Thyroid gland (tissue), 4 donors: Measurements from ENCODE around the gene SPINK9. TPM values are rescaled to one million over a fixed set of nuclear protein-coding genes. Genes with fewer than 3 reads are reported as not detected.
"Not testable (repeated sequence)": the region's sequence is repeated elsewhere in the genome, so short reads cannot be mapped to it uniquely, and the experiment has no call there.

ENCODE experiments used
- DNase-seq, 2 donors: peaks; one replicate each; pipeline ENCODE4 v3.0.0-alpha.2; 2019
- H3K27ac ChIP-seq, 3 donors: fragments of 200-600 bp; sonication (generic); 1 replicate in 2 of 3; 2 replicates in 1 of 3; pipeline ENCODE4 v1.5.1; 2016 to 2019; ENCODE audit warnings: mild to moderate bottlenecking in 1 of 3, moderate library complexity in 1 of 3
- H3K27me3 ChIP-seq: fragments of 200-600 bp; sonication (generic); one replicate; pipeline ENCODE4 v1.5.1; 2019
- H3K36me3 ChIP-seq, 2 donors: fragments of 200-600 bp; sonication (generic); one replicate each; pipeline ENCODE4 v1.5.1; 2016 to 2019
- H3K4me1 ChIP-seq, 2 donors: fragments of 200-600 bp; sonication (generic); one replicate each; pipeline ENCODE4 v1.5.1; 2017 to 2019
- H3K4me3 ChIP-seq, 3 donors: fragments of 200-600 bp; sonication (generic); replicated peaks in 1 of 3; 1 replicate in 2 of 3; 2 replicates in 1 of 3; pipeline ENCODE4 v1.5.1; 2016; ENCODE audit warnings: mild to moderate bottlenecking in 1 of 3
- H3K9me3 ChIP-seq: fragments of 200-600 bp; sonication (generic); one replicate; pipeline ENCODE4 v1.5.1; 2017
- POLR2A ChIP-seq, 2 donors: fragments of 450-650 bp; IDR thresholded peaks; one replicate each; pipeline ENCODE4 v1.6.1; 2017; ENCODE audit warnings: antibody characterized with exemption in 2 of 2, mild to moderate bottlenecking in 2 of 2, moderate library complexity in 1 of 2
- WGBS, 2 donors: methylation state at CpG; one replicate each; pipeline ENCODE4 v1.1.5; 2017; 5-methylcytosine and 5-hydroxymethylcytosine counted together
- intact Hi-C: fragments of 100-400 bp; cut with DNase I; formaldehyde crosslinking; loops from one replicate; pipeline ENCODE4 v1.15.1; 2023
- total RNA-seq, 4 donors: library from RNA; depleted of rRNA; stranded (reverse); fragments of >200 nt; gene quantifications; one replicate each; pipeline ENCODE4 v1.2.3, GENCODE V29; 2016
- TF ChIP-seq, protein P1 (sequence below), 6 experiments: fragments of 200-600 bp in 3 of 6; fragments of 450-650 bp in 3 of 6; sonication (generic) in 3 of 6; IDR thresholded peaks; one replicate each; pipeline ENCODE4 v1.5.1; 2016 to 2019; ENCODE audit warnings: antibody characterized with exemption in 6 of 6, mild to moderate bottlenecking in 2 of 6, inconsistent platforms in 1 of 6, moderate library complexity in 1 of 6

The SPINK9 gene
- total RNA-seq, 4 donors from 2014 or later: not detected

DNA sequence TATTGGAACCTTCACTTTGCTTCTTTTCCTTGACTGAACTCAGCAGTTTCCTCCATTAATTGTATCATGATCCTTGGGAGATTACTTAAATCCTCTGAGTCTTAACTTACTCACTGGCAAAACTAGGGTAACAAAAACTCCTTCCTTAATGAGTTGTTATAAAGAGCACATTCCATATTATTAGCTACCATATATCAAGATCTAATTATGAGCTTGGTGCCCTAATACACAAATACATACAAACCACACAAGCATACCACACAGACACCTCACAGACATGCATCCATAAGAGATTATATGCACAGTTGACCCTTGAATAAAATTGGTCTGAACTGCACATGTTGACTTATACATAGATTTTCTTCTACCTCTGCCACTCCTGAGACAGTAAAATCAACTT, 25.6 kb upstream of the SPINK9 start:
- Histone ChIP-seq H3K36me3 (no peaks in the 10 kb centered on the region), H3K27me3 (no peaks in the 10 kb centered on the region), H3K4me3 (no peak overlapping the region), H3K27ac (no peak overlapping the region), H3K4me1 (no peaks in the 10 kb centered on the region), H3K9me3 (no peaks in the 10 kb centered on the region)
- TF ChIP-seq, protein P1, sequence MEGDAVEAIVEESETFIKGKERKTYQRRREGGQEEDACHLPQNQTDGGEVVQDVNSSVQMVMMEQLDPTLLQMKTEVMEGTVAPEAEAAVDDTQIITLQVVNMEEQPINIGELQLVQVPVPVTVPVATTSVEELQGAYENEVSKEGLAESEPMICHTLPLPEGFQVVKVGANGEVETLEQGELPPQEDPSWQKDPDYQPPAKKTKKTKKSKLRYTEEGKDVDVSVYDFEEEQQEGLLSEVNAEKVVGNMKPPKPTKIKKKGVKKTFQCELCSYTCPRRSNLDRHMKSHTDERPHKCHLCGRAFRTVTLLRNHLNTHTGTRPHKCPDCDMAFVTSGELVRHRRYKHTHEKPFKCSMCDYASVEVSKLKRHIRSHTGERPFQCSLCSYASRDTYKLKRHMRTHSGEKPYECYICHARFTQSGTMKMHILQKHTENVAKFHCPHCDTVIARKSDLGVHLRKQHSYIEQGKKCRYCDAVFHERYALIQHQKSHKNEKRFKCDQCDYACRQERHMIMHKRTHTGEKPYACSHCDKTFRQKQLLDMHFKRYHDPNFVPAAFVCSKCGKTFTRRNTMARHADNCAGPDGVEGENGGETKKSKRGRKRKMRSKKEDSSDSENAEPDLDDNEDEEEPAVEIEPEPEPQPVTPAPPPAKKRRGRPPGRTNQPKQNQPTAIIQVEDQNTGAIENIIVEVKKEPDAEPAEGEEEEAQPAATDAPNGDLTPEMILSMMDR (IDR thresholded peaks at IDR 0.05): no peak
- no peak for TF ChIP-seq POLR2A (IDR thresholded peaks at IDR 0.05)
- intact Hi-C loops: no loop called here
- no peak for DNase-seq

DNA sequence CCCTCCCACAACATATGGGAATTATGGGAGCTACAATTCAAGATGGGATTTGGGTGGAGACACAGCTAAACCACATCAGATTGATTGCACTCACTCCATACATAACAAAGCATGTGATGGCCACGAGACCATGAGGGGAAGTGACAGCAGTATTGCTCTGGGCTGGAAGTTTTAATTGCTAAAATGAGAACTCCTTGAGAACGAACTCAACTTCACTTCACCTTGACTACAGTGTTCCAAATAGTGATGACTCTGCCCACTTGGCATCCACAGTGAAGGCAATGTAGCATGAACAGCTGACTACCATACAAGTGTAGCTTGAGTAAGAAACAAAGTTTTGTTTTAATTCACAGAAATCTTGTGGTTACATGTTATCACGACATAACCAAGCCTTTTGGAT, 23.9 kb upstream of the SPINK9 start:
- peak in 1 of 2 donors; percentile 44 for DNase-seq
- H3K36me3 ChIP-seq: no peaks in the 10 kb centered on the region
- no peaks in the 10 kb centered on the region for H3K9me3 ChIP-seq
- TF ChIP-seq, protein P1 (IDR thresholded peaks at IDR 0.05): no peak
- no peak for TF ChIP-seq POLR2A (IDR thresholded peaks at IDR 0.05)
- 61 to 64% methylated on average over 3 of the region's 3 CpGs for WGBS, 2 donors
- H3K27ac ChIP-seq: no peak overlapping the region
- intact Hi-C loops: no loop called here
- H3K27me3 ChIP-seq: no peaks in the 10 kb centered on the region
- no peak overlapping the region for H3K4me3 ChIP-seq
- H3K4me1 ChIP-seq: no peaks in the 10 kb centered on the region

DNA sequence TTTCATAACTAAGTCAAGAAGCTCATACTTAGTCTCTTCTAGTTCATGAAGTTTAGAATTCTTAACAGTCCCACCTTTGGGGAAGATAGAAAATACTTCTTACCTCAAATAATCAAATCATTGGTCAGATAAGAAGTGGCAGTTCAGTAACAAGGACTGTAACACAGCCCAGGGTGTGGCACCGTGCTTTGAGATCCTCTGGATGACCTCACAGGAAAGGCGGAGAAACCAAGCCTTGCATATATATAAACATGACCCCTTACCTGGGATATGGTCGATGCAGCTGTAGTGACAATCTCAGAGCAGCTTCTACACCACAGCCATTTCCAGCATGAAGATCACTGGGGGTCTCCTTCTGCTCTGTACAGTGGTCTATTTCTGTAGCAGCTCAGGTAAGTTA, 23.2 kb upstream of the SPINK9 start, which contains the start of gene SPINK7:
Gene SPINK7, plus strand, starts transcription at position 271 of the 400 bp plus-strand sequence. Its CDS starts 61 bp downstream, at position 332.
- H3K36me3 ChIP-seq: no peaks in the 10 kb centered on the region
- no peaks in the 10 kb centered on the region for H3K9me3 ChIP-seq
- H3K27ac ChIP-seq: no peak within 1 kb of the TSS
- no peak for DNase-seq
- H3K4me1 ChIP-seq: no peaks in the 10 kb centered on the region
- no peaks in the 10 kb centered on the region for H3K27me3 ChIP-seq
- TF ChIP-seq POLR2A (IDR thresholded peaks at IDR 0.05): no peak
- TF ChIP-seq, protein P1 (IDR thresholded peaks at IDR 0.05): no peak
- no peak within 1 kb of the TSS for H3K4me3 ChIP-seq
- WGBS, 2 donors: 71 to 84% methylated on average over 3 of the region's 3 CpGs
- intact Hi-C loops: no loop called here

DNA sequence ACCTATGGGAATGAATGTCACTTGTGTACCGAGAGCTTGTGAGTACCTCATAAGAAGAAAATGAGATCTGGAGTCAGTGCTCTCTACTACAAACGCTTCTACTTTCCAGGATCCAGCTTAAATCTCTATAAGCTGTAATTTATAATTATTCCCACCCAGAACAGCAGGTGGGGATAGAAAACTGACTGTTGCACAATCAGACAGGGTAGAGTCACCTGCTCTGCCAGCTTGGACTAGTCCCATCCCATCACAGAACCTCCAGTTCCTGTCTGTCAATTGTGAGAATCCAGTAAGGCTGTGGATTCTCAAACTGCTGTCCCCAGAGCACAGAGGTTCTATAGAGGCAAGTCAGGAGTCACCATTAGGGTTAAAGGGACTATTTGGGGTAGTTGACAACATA, 21.2 kb upstream of the SPINK9 start:
- TF ChIP-seq POLR2A (IDR thresholded peaks at IDR 0.05): no peak
- TF ChIP-seq, protein P1 (IDR thresholded peaks at IDR 0.05): no peak
- Histone ChIP-seq H3K4me1 (no peaks in the 10 kb centered on the region), H3K27ac (no peak overlapping the region), H3K4me3 (no peak overlapping the region), H3K36me3 (no peaks in the 10 kb centered on the region), H3K27me3 (no peaks in the 10 kb centered on the region), H3K9me3 (no peaks in the 10 kb centered on the region)
- intact Hi-C loops: no loop called here
- no peak for DNase-seq
- 87 to 95% methylated on average over 2 of the region's 2 CpGs for WGBS, 2 donors

DNA sequence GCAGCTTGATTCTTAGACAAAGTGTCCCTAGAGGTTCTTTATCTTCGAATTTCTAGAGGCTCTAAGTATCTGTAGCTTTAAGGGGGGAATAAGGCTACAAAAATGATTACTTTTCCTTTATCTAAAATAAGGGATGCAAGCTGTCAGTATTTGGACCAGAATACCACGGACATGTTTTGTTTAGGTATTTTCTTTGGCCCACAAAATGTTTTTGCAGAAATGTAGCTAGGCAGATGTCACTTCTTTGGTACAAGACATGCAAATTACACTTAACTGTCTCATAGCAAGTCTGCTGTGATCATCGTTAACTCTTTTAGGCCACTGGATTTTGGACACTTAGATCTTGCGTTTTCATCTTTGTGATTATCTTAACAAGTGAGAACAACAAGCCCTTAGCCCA, 20.6 kb upstream of the SPINK9 start:
- no peaks in the 10 kb centered on the region for H3K9me3 ChIP-seq
- H3K36me3 ChIP-seq: no peaks in the 10 kb centered on the region
- no peak overlapping the region for H3K27ac ChIP-seq
- H3K27me3 ChIP-seq: no peaks in the 10 kb centered on the region
- 61 to 65% methylated on average over 4 of the region's 4 CpGs for WGBS, 2 donors
- H3K4me3 ChIP-seq: no peak overlapping the region
- TF ChIP-seq, protein P1 (IDR thresholded peaks at IDR 0.05): no peak
- TF ChIP-seq POLR2A (IDR thresholded peaks at IDR 0.05): no peak
- intact Hi-C loops: no loop called here
- no peaks in the 10 kb centered on the region for H3K4me1 ChIP-seq
- no peak for DNase-seq

DNA sequence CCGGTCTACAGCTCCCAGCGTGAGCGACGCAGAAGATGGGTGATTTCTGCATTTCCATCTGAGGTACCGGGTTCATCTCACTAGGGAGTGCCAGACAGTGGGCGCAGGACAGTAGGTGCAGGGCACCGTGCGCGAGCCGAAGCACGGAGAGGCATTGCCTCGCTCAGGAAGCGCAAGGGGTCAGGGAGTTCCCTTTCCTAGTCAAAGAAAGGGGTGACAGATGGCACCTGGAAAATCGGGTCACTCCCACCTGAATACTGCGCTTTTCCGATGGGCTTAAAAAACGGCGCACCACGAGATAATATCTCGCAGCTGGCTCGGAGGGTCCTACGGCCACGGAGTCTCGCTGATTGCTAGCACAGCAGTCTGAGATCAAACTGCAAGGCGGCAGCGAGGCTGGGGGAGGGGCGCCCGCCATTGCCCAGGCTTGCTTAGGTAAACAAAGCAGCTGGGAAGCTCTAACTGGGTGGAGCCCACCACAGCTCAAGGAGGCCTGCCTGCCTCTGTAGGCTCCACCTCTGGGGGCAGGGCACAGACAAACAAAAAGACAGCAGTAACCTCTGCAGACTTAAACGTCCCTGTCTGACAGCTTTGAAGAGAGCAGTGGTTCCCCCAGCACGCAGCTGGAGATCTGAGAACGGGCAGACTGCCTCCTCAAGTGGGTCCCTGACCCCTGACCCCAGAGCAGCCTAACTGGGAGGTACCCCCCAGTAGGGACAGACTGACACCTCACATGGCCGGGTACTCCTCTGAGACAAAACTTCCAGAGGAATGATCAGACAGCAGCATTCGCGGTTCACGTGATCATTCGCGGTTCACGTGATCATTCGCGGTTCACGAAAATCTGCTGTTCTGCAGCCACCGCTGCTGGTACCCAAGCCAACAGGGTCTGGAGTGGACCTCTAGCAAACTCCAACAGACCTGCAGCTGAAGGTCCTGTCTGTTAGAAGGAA, 15.1 kb upstream of the SPINK9 start:
- H3K9me3 ChIP-seq, H3K36me3 ChIP-seq, intact Hi-C loops, H3K27ac ChIP-seq, H3K4me1 ChIP-seq, DNase-seq, H3K27me3 ChIP-seq: not testable (repeated sequence)
- WGBS, 2 donors: 52 to 67% methylated on average over 26 to 34 of the region's 42 CpGs
- H3K4me3 ChIP-seq: peak overlapping the region in 1 of 3 donors; percentile 6
